GM21447 (cell line): ENCODE data around the gene CHTF8.
"Not testable (repeated sequence)": the region's sequence is repeated elsewhere in the genome, so short reads cannot be mapped to it uniquely, and the experiment has no call there.

Experiments used
- ATAC-seq: cut with Tn5 transposase; IDR thresholded peaks from one replicate; pipeline ENCODE4 v1.9.1; 2021; ENCODE audit not compliant: unreplicated experiment

The CHTF8 gene

GRCh38 chr16:69139464-69139863 is 7.1 kb upstream of the CHTF8 start:
- ATAC-seq = not testable (repeated sequence)

- no peak for ATAC-seq
These were observed 6.2 kb upstream of the CHTF8 start for GRCh38 chr16:69138608-69139007.

GRCh38 chr16:69133373-69133954 is 1.1 kb upstream of the CHTF8 start:
- ATAC-seq = no peak

- ATAC-seq = peak; percentile 44
These were observed 457 bp downstream of the CHTF8 start for GRCh38 chr16:69131839-69132423.

GRCh38 chr16:69131167-69131838 is 1.1 kb downstream of the CHTF8 start:
- ATAC-seq = no peak

GRCh38 chr16:69130461-69130860 is 1.9 kb downstream of the CHTF8 start:
- ATAC-seq = no peak

- ATAC-seq = no peak
These were observed 4.3 kb downstream of the CHTF8 start for GRCh38 chr16:69127966-69128510.

- not testable (repeated sequence) for ATAC-seq
These were observed 5.6 kb downstream of the CHTF8 start for GRCh38 chr16:69126801-69127200.

GRCh38 chr16:69126221-69126620 is 6.2 kb downstream of the CHTF8 start:
- no peak for ATAC-seq

GRCh38 chr16:69124961-69125360 is 7.4 kb downstream of the CHTF8 start:
- not testable (repeated sequence) for ATAC-seq

- not testable (repeated sequence) for ATAC-seq
These were observed 8.0 kb downstream of the CHTF8 start for GRCh38 chr16:69124406-69124805.

GRCh38 chr16:69123910-69124309 is 8.5 kb downstream of the CHTF8 start:
- ATAC-seq = no peak

GRCh38 chr16:69120096-69120664 is 12.2 kb downstream of the CHTF8 start:
- ATAC-seq = no peak

GRCh38 chr16:69119536-69119935 is 12.9 kb downstream of the CHTF8 start:
- ATAC-seq = no peak

GRCh38 chr16:69118994-69119393 is 13.4 kb downstream of the CHTF8 start:
- ATAC-seq = no peak

GRCh38 chr16:69118468-69118867 is 13.9 kb downstream of the CHTF8 start:
- ATAC-seq = no peak

GRCh38 chr16:69116906-69117305 is 15.5 kb downstream of the CHTF8 start:
- ATAC-seq = no peak

GRCh38 chr16:69116256-69116875 is 16.0 kb downstream of the CHTF8 start:
- ATAC-seq = no peak

- no peak for ATAC-seq
These were observed 16.6 kb downstream of the CHTF8 start for GRCh38 chr16:69115837-69116236.

- ATAC-seq = no peak
These were observed 17.0 kb downstream of the CHTF8 start for GRCh38 chr16:69115361-69115760.

- no peak for ATAC-seq
These were observed 17.4 kb downstream of the CHTF8 start for GRCh38 chr16:69114976-69115355.
